Measurements from ENCODE around the gene PSD4.

The PSD4 gene

DNA sequence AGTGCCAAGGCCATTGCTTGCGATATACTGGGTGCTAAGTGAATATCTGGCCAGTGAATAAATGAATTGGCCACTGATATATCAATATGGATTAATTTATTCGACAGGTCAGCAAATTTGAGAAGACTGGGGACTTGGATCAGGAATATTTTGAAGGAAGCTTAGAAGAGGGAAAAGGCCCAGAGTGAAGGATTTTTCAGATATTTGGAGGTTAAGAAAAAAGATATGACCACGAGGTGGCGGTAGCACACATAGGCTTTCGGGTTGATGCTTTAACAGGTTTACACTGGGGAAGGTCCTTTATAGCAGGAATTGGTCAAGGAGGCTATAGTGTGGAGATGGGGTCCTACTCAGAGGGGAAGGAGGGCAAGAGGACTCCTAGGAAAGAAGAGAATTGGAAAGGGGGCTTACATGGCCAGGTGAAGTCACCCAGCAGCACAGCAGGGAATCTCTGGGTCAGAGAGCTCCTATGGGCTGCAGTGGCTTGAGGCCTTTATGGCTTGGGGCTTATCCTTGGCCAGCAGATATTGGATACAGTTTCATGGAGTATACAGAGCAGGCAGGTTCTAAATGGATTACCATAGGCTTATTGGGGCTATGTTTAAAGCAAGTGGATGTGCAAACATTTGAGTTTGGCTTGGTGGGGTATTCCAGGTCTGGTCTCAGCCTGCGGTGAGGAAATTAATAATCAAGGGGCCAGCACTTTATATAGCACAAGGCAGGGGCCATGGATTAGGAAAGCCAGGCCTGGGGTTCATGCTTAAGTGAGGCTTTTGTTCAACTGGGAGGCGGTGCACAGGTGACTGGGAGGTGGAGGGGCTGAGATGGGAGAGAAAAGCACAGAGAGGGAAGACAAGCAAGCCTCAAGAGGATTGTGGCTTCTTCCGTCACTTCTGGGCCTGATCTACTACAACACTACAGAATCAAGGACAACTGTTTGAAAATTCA, 36.7 kb upstream of the PSD4 start:
- TF ChIP-seq, protein P1, sequence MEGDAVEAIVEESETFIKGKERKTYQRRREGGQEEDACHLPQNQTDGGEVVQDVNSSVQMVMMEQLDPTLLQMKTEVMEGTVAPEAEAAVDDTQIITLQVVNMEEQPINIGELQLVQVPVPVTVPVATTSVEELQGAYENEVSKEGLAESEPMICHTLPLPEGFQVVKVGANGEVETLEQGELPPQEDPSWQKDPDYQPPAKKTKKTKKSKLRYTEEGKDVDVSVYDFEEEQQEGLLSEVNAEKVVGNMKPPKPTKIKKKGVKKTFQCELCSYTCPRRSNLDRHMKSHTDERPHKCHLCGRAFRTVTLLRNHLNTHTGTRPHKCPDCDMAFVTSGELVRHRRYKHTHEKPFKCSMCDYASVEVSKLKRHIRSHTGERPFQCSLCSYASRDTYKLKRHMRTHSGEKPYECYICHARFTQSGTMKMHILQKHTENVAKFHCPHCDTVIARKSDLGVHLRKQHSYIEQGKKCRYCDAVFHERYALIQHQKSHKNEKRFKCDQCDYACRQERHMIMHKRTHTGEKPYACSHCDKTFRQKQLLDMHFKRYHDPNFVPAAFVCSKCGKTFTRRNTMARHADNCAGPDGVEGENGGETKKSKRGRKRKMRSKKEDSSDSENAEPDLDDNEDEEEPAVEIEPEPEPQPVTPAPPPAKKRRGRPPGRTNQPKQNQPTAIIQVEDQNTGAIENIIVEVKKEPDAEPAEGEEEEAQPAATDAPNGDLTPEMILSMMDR (IDR thresholded peaks at IDR 0.05; ENCODE audit: extremely low read depth, insufficient read depth, missing control alignments): peak; percentile 67
- in situ Hi-C loops (cut with MboI; ENCODE audit: low pct_unique_long_range_greater_than_20kb, low sequenced_read_pairs, unreplicated experiment): loop anchor here (10.0 kb wide), 1 partner anchor 238 kb away; no protein-coding TSS in a partner anchor
- peak; percentile 53 for DNase-seq (ENCODE audit: low spot score)

DNA sequence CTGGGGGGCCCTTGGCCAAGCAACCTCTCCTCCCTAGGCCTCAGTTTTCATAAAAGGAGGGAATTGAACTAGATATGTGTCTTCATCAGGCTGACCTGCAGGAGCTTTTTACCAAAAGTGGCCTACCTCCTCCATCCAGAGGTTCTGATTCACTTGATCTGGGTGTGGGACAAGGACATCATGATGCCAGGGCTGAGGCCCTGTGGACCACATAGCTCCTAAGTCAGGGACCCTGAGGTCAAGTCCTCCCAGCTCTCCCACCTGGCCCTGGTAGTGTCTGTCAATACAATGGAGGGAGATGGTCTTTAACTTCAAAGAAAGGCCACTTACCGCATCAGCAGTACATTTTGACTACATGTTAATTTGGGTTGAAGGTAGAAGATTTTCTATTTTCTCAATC, 35.9 kb upstream of the PSD4 start:
- in situ Hi-C loops (cut with MboI; ENCODE audit: low pct_unique_long_range_greater_than_20kb, low sequenced_read_pairs, unreplicated experiment): loop anchor here (10.0 kb wide), 1 partner anchor 237 kb away; no protein-coding TSS in a partner anchor
- DNase-seq (ENCODE audit: low spot score): no peak
- TF ChIP-seq, protein P1 (IDR thresholded peaks at IDR 0.05; ENCODE audit: extremely low read depth, insufficient read depth, missing control alignments): no peak

GRCh38 chr2:113138428-113139322, 35.1 kb upstream of the PSD4 start:
- in situ Hi-C loops (cut with MboI; ENCODE audit: low pct_unique_long_range_greater_than_20kb, low sequenced_read_pairs, unreplicated experiment): loop anchor here (10.0 kb wide), 1 partner anchor 236 kb away; no protein-coding TSS in a partner anchor
- DNase-seq (ENCODE audit: low spot score): peak; percentile 70

DNA sequence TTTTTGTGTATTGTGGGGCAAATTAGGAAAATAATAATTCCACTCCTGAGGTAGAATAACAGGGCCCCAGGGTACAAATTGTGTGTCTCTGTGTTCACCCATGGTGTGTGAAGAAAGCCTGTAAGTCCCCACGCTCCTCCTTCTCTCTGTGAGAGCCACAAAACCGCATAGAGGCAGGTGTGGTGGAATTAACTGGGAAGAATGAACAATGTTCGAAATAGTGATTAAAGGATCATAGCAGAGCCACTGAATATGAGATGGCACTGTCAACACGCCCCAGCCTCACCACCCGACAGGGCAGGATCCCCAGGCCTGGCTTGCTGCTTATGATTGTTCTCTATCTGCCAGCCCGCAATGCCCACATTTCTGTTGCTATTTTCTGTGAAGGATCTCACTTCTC, 32.3 kb upstream of the PSD4 start:
- TF ChIP-seq, protein P1 (IDR thresholded peaks at IDR 0.05; ENCODE audit: extremely low read depth, insufficient read depth, missing control alignments): no peak
- in situ Hi-C loops (cut with MboI; ENCODE audit: low pct_unique_long_range_greater_than_20kb, low sequenced_read_pairs, unreplicated experiment): loop anchor here (5.0 kb wide), 1 partner anchor 41 kb away; no protein-coding TSS in a partner anchor
- DNase-seq (ENCODE audit: low spot score): no peak

More at GRCh38 chr2:113138428-113139322, 35.1 kb upstream of the PSD4 start:
- TF ChIP-seq, protein P1 (IDR thresholded peaks at IDR 0.05; ENCODE audit: extremely low read depth, insufficient read depth, missing control alignments): peak; percentile 67

DNA sequence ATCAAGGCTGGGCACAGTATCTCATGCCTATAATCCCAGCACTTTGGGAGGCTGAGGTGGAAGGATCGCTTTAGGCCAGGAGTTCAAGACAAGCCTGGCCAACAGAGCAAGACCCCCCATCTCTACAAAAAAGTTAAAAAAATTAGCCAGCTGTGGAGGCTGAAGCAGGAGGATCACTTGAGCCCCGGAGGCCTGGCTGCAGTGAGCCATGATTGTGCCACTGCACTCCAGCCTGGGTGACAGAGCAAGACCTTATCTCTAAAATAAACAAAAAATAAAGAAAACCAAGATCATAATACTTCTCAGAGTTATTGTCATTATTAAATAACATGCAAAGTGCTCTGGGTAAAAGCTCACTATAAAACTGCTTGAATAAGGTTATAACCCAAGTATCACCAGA, 31.5 kb upstream of the PSD4 start:
- no peak for DNase-seq (ENCODE audit: low spot score)
- in situ Hi-C loops (cut with MboI; ENCODE audit: low pct_unique_long_range_greater_than_20kb, low sequenced_read_pairs, unreplicated experiment): loop anchor here (5.0 kb wide), 1 partner anchor 40 kb away; no protein-coding TSS in a partner anchor
- TF ChIP-seq, protein P1 (IDR thresholded peaks at IDR 0.05; ENCODE audit: extremely low read depth, insufficient read depth, missing control alignments): no peak

DNA sequence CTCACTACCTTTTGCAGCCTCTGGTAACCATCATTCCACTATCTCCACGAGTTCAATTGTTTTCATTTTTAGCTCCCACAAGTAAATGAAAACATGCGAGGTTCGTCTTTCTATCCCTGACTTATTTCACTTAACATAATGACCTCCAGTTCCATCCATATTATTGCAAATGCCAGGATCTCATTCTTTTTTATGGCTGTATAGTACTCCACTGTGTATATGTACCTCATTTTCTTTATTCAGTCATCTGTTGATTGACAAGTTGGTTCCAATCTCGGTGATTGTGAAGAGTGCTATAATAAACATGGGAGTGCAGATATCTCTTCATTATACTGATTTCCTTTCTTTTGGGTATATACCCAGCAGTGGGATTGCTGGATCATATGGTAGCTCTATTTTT, 29.5 kb upstream of the PSD4 start:
- DNase-seq (ENCODE audit: low spot score): no peak
- in situ Hi-C loops (cut with MboI; ENCODE audit: low pct_unique_long_range_greater_than_20kb, low sequenced_read_pairs, unreplicated experiment): loop anchor here (5.0 kb wide), 1 partner anchor 38 kb away; no protein-coding TSS in a partner anchor
- TF ChIP-seq, protein P1 (IDR thresholded peaks at IDR 0.05; ENCODE audit: extremely low read depth, insufficient read depth, missing control alignments): no peak
